Gastrocnemius medialis (tissue), 4 donors: ENCODE measurements around the gene CBX1. TPM values are rescaled to one million over a fixed set of nuclear protein-coding genes. Genes with fewer than 3 reads are reported as not detected.

Experiments used
- ATAC-seq, 2 donors: fragments of 150-250 bp; one replicate each; pipeline ENCODE4 v1.9.1; 2016
- DNase-seq, 2 donors: peaks; one replicate each; pipeline ENCODE4 v3.0.0-alpha.2; 2019
- H3K27ac ChIP-seq, 4 donors: fragments of 200-600 bp; sonication (generic); 1 replicate in 1 of 4; 2 replicates in 3 of 4; pipeline ENCODE4 v1.5.1; 2016 to 2018; ENCODE audit warnings: mild to moderate bottlenecking in 2 of 4, moderate library complexity in 1 of 4
- H3K27me3 ChIP-seq, 3 donors: fragments of 200-600 bp; sonication (generic) in 2 of 3; 1 replicate in 1 of 3; 2 replicates in 2 of 3; pipeline versions ENCODE4 v1.5.1 to v1.6.0; 2016 to 2019; ENCODE audit warnings: mild to moderate bottlenecking in 1 of 3, moderate library complexity in 1 of 3
- H3K36me3 ChIP-seq, 2 donors: fragments of 200-600 bp; sonication (generic) in 1 of 2; one replicate each; pipeline ENCODE4 v1.5.1; 2017 to 2018
- H3K4me1 ChIP-seq, 2 donors: fragments of 200-600 bp; sonication (generic) in 1 of 2; one replicate each; pipeline ENCODE4 v1.5.1; 2016 to 2017; ENCODE audit warnings: mild to moderate bottlenecking in 2 of 2
- H3K4me3 ChIP-seq, 4 donors: fragments of 200-600 bp; sonication (generic) in 3 of 4; 1 replicate in 1 of 4; 2 replicates in 3 of 4; pipeline ENCODE4 v1.5.1; 2016 to 2019; ENCODE audit warnings: mild to moderate bottlenecking in 2 of 4
- H3K9me3 ChIP-seq, 3 donors: fragments of 200-600 bp; sonication (generic) in 2 of 3; 1 replicate in 1 of 3; 2 replicates in 2 of 3; pipeline ENCODE4 v1.5.1; 2016 to 2019
- CTCF ChIP-seq, 5 experiments: fragments of 450-650 bp in 3 of 5; fragments of 200-600 bp in 2 of 5; sonication (generic) in 2 of 5; IDR thresholded peaks in 4 of 5; conservative IDR thresholded peaks in 1 of 5; 1 replicate in 4 of 5; 2 replicates in 1 of 5; pipeline ENCODE4 v1.5.1; 2016 to 2019; ENCODE audit warnings: antibody characterized with exemption in 5 of 5, mild to moderate bottlenecking in 3 of 5, moderate library complexity in 3 of 5
- POLR2A ChIP-seq, 2 donors: fragments of 450-650 bp; IDR thresholded peaks; one replicate each; pipeline ENCODE4 v1.6.1; 2017; ENCODE audit warnings: antibody characterized with exemption in 2 of 2, mild to moderate bottlenecking in 2 of 2, moderate library complexity in 2 of 2
- in situ Hi-C, 4 donors: fragments of 200-750 bp; cut with MboI; loops; one replicate each; pipeline versions ENCODE4 v1.15.0 to v1.8.0; 2017; ENCODE audit warnings: low sequenced_read_pairs in 4 of 4
- intact Hi-C: fragments of 100-400 bp; cut with DNase I; formaldehyde crosslinking; loops from one replicate; pipeline ENCODE4 v1.15.1; 2023; ENCODE audit warnings: low total_unique reads
- total RNA-seq, 4 donors: library from RNA; depleted of rRNA; stranded (reverse); fragments of >200 nt; gene quantifications; one replicate each; pipeline versions ENCODE4 v1.1.0 to v1.2.3, GENCODE V29; 2016

The CBX1 gene
- total RNA-seq, 4 donors from 2014 or later: 26.0 to 34.1 (median 27.7) TPM

DNA sequence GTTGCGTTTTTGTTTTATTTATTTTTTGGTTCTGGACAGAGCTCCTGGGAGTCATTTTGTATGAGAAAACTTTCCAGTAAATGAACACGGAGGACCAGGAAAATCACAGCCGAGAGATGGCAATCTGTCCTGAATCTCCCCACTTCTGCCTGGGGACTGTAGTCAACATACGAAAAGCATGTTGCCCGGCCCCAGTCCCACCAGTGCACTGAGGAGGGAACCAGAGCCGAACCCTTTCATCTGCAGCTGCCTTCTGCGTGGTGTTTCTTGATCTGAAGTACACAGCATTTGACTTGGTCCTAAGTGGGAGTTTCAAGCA is 25.2 kb upstream of the CBX1 start:
- Histone ChIP-seq H3K4me1 (no peaks in the 10 kb centered on the region), H3K36me3 (peaks cover 0 to 26% of the 10 kb centered on the region in 2 donors), H3K4me3 (no peak overlapping the region), H3K27me3 (no peaks in the 10 kb centered on the region), H3K9me3 (no peaks in the 10 kb centered on the region), H3K27ac (no peak overlapping the region)
- in situ Hi-C loops: loop anchor here in 2 of 4 donors (5.0 to 25.0 kb wide), 3 partner anchors 44 to 289 kb away; partner anchors contain the start of genes LRRC46 (in 1 of the 2), MRPL10 (in 1 of the 2) and SCRN2 (in 1 of the 2)
- ATAC-seq (no peak), DNase-seq (no peak)
- intact Hi-C loops: no loop called here
- TF ChIP-seq POLR2A (IDR thresholded peaks at IDR 0.05) (no peak), CTCF (IDR thresholded peaks at IDR 0.05 in 4 of 5, conservative IDR thresholded peaks at IDR 0.05 in 1 of 5) (no peak)

DNA sequence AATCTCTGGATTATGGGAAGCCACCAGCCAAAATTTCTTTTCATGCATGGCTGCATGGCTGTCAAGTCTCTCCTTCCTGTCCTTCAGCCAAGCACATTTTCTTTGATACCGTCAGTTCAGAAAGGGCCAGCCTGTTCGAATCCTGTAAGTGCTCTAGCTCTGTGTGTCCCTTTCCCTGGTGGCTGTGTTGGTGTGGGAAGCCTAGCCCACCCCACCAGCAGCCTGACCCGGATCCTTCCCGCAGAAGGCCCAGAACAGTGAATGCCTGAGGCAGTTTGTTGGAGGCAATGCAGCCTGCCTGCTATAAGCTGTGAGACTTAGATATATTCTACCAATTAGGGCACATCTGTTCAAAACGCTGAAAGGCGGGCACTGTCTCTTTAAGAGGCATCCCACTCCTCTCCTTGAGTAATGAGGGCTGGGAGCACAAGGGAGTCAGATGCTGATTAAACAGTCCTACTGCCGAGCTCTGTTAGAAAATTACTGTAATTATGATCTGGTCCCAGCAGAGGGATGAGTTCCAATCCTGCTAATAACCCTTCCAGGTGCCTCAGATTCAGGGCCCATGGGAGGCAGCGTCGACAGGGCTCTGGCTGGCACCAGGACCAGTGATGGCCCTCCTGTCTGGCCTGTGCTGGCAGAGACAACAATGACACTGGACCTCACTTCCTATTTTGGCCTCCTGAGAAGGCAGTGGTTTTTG is 24.7 kb upstream of the CBX1 start:
- Histone ChIP-seq H3K9me3 (no peaks in the 10 kb centered on the region), H3K4me3 (no peak overlapping the region), H3K36me3 (peaks cover 0 to 31% of the 10 kb centered on the region in 2 donors), H3K27ac (no peak overlapping the region), H3K4me1 (no peaks in the 10 kb centered on the region), H3K27me3 (no peaks in the 10 kb centered on the region)
- in situ Hi-C loops: loop anchor here in 2 of 4 donors (5.0 to 25.0 kb wide), 3 partner anchors 44 to 289 kb away; partner anchors contain the start of genes LRRC46 (in 1 of the 2), MRPL10 (in 1 of the 2) and SCRN2 (in 1 of the 2)
- DNase-seq (no peak), ATAC-seq (no peak)
- intact Hi-C loops: no loop called here
- TF ChIP-seq CTCF (IDR thresholded peaks at IDR 0.05 in 4 of 5, conservative IDR thresholded peaks at IDR 0.05 in 1 of 5): no peak
- TF ChIP-seq POLR2A (IDR thresholded peaks at IDR 0.05): no peak

DNA sequence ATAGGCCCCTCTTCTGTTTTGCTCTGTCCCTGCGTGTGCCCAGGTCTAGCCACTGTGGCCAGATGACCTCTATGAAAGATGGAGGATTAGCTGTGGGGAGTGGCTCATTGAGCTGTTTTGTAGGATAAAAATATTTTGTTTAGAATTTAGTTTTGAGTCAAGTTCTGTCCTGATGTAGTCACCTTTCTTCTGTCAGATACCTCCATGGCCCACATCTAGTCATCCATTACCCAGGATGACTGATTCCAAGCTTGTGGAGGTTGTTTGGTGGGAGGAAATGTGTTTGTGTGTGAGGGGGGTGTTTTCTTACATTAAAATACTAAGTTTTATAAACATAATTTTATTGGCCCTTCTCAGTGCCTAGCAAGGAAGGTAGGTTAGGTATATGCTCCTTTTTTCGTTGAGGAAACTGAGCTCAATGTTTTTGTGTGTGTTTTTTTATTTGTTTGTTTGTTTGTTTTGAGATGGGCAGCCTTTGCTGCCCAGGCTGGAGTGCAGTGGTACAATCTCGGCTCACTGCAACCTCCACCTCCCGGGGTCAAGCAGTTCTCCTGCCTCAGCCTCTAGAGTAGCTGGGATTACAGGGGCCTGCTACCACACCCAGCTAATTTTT is 22.6 kb upstream of the CBX1 start:
- Histone ChIP-seq H3K27ac (no peak overlapping the region), H3K4me3 (no peak overlapping the region), H3K4me1 (no peaks in the 10 kb centered on the region), H3K36me3 (peaks cover 0 to 39% of the 10 kb centered on the region in 2 donors), H3K27me3 (no peaks in the 10 kb centered on the region), H3K9me3 (no peaks in the 10 kb centered on the region)
- ATAC-seq (no peak), DNase-seq (no peak)
- no peak for TF ChIP-seq POLR2A (IDR thresholded peaks at IDR 0.05)
- TF ChIP-seq CTCF (IDR thresholded peaks at IDR 0.05 in 4 of 5, conservative IDR thresholded peaks at IDR 0.05 in 1 of 5): no peak
- in situ Hi-C loops (no loop called here), intact Hi-C loops (no loop called here)

DNA sequence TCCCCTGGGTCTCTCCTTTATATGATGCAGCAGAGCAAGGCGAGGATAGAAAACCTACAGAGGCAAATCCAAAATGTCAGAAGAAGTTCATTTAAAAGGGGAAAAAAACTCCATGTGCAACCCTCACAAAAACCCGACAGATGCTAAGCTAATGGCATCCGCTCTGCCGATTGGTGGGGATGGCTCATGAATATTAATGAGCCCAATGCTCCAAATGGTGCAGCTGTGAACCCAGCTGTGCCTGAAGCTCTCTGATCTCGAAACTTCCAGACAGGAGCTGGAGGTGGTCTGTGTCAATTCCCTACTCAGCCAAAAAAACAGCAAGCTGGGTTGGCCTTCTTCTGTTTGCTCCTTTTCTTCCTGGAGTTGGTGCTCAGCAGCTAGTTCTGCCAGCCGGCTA is 21.8 kb upstream of the CBX1 start:
- TF ChIP-seq POLR2A (IDR thresholded peaks at IDR 0.05) (no peak), CTCF (IDR thresholded peaks at IDR 0.05 in 4 of 5, conservative IDR thresholded peaks at IDR 0.05 in 1 of 5) (no peak)
- Histone ChIP-seq H3K4me3 (no peak overlapping the region), H3K27ac (no peak overlapping the region), H3K4me1 (no peaks in the 10 kb centered on the region), H3K36me3 (peaks cover 0 to 47% of the 10 kb centered on the region in 2 donors), H3K27me3 (no peaks in the 10 kb centered on the region), H3K9me3 (no peaks in the 10 kb centered on the region)
- no peak for ATAC-seq
- in situ Hi-C loops (no loop called here), intact Hi-C loops (no loop called here)
- DNase-seq: no peak
